Measurements from ENCODE around the gene PDIA5. TPM values are rescaled to one million over a fixed set of nuclear protein-coding genes. Genes with fewer than 3 reads are reported as not detected.

Gene PDIA5
- total and polyA plus RNA-seq, 2 donors (not counting 1 experiment from before 2014, with no cell fraction given): 2.6 to 3.8 TPM

DNA sequence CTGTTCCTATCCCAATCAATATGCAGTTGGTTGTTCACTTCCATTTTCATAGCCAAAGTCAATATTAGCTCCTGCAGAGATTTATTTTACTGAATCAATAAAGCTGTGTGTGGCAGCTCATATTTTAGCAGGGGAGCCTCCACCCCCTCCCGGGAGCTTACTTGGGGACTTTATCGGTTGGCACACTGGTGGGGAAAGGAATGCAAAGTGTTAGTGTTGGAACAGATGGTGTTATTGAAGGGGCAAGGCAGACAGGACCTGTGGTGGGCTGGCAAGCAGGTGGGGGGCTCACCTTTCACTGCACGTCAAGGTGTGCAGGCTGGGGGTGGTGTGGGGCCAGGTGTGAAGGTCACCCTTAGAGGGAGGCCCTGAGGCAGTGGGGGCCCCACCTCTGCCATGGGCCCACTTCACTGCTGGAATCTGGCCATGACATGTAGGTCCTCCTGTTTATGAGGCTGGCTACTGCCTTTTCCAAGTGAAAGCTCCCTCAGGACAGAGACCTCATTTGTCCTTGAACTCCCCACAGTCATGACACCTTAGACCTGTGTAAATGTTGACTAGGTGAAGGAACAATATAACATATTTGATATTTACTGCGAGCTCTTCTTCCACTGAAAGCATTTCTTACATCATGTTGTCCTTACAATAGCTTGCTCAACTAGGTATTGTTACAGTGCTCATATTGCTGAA is 90.9 kb downstream of the PDIA5 start:
- no peaks in the 10 kb centered on the region for H4K20me1 ChIP-seq (ENCODE audit: control insufficient read depth, insufficient read depth, low read length, poor library complexity, severe bottlenecking)
- DNase-seq (no peak), ATAC-seq (ENCODE audit: low read depth) (no peak)
- intact Hi-C loops (cut with micrococcal nuclease): no loop called here
- H3K27ac Mint-ChIP-seq: no peak overlapping the region
- H3K4me3 ChIP-seq (ENCODE audit: control extremely low read depth in 1 of 5, extremely low read depth in 1 of 5, insufficient read depth in 1 of 5, low read depth in 2 of 5, low read length in 4 of 5): no peak overlapping the region
- peaks cover 15% of the 10 kb centered on the region for H3K4me1 Mint-ChIP-seq
- H3K36me3 ChIP-seq (replicated peaks in 1 of 2; ENCODE audit: control extremely low read depth in 1 of 2, control insufficient read depth in 1 of 2, extremely low read depth in 1 of 2, insufficient read depth in 2 of 2, low read length in 1 of 2): peaks cover 0 to 4% of the 10 kb centered on the region in 2 experiments
- peaks cover 0 to 3% (median 0%) of the 10 kb centered on the region in 3 donors for H3K9me3 ChIP-seq (ENCODE audit: control extremely low read depth in 1 of 3, control insufficient read depth in 2 of 3, insufficient read depth in 1 of 3, low read length in 2 of 3)
- ChIA-PET POLR2A (no interaction called here), CTCF (no interaction called here)
- no peaks in the 10 kb centered on the region for H3K9me3 Mint-ChIP-seq (ENCODE audit: insufficient read depth)
- H3K27me3 ChIP-seq (replicated peaks in 1 of 4; ENCODE audit: control extremely low read depth in 1 of 4, control insufficient read depth in 3 of 4, insufficient read depth in 4 of 4, low read length in 3 of 4): no peaks in the 10 kb centered on the region
- peaks cover 9 to 17% of the 10 kb centered on the region in 2 donors for H3K4me1 ChIP-seq (ENCODE audit: control insufficient read depth in 2 of 2, insufficient read depth in 2 of 2, low read length in 2 of 2)
- no peak overlapping the region for H3K27ac ChIP-seq (ENCODE audit: low read length in 2 of 2)
- H3K79me2 ChIP-seq (ENCODE audit: control insufficient read depth, insufficient read depth, low read length): no peaks in the 10 kb centered on the region
- 84% methylated on average over 3 of the region's 4 CpGs for WGBS (ENCODE audit: insufficient coverage)
- H3K27me3 Mint-ChIP-seq: no peaks in the 10 kb centered on the region
- H3K4me3 Mint-ChIP-seq: no peak overlapping the region
- H3K4me2 ChIP-seq (replicated peaks; ENCODE audit: low read depth, low read length, poor library complexity, severe bottlenecking): no peak overlapping the region
- no peak overlapping the region for H3K9ac ChIP-seq (ENCODE audit: low read length)
- H2AFZ ChIP-seq (ENCODE audit: insufficient read depth, low read depth, low read length, poor library complexity, severe bottlenecking): no peak overlapping the region
- TF ChIP-seq EZH2 (IDR thresholded peaks at IDR 0.05; ENCODE audit: borderline replicate concordance, insufficient read depth, low read depth, low read length, poor library complexity, severe bottlenecking): no peak
- TF ChIP-seq, protein P1, sequence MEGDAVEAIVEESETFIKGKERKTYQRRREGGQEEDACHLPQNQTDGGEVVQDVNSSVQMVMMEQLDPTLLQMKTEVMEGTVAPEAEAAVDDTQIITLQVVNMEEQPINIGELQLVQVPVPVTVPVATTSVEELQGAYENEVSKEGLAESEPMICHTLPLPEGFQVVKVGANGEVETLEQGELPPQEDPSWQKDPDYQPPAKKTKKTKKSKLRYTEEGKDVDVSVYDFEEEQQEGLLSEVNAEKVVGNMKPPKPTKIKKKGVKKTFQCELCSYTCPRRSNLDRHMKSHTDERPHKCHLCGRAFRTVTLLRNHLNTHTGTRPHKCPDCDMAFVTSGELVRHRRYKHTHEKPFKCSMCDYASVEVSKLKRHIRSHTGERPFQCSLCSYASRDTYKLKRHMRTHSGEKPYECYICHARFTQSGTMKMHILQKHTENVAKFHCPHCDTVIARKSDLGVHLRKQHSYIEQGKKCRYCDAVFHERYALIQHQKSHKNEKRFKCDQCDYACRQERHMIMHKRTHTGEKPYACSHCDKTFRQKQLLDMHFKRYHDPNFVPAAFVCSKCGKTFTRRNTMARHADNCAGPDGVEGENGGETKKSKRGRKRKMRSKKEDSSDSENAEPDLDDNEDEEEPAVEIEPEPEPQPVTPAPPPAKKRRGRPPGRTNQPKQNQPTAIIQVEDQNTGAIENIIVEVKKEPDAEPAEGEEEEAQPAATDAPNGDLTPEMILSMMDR (IDR thresholded peaks at IDR 0.05): no peak

DNA sequence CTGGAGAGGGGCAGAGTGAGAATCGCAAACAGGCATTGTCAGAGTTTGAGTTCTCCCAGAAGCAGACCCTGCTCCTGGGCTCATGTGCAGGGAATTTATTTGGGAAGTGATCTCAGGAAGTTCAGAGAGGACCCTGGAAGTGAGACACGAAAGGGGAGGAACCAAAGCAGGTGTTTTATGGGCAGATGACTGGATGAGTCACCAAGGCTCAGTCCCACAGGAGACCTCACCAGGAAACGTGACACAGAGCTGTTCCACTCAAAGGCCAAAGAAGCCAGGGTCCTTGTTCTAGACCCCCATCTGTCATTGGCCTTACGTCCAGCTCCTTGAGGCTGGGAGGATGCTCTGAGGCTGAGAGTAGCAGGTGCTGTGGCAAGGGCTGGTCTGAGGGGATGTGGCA is 91.5 kb downstream of the PDIA5 start:
- Mint-ChIP-seq H3K9me3 (ENCODE audit: insufficient read depth) (no peaks in the 10 kb centered on the region), H3K27me3 (no peaks in the 10 kb centered on the region), H3K4me1 (peaks cover 9% of the 10 kb centered on the region), H3K4me3 (no peak overlapping the region), H3K27ac (no peak overlapping the region)
- Histone ChIP-seq H4K20me1 (ENCODE audit: control insufficient read depth, insufficient read depth, low read length, poor library complexity, severe bottlenecking) (no peaks in the 10 kb centered on the region), H3K36me3 (replicated peaks in 1 of 2; ENCODE audit: control extremely low read depth in 1 of 2, control insufficient read depth in 1 of 2, extremely low read depth in 1 of 2, insufficient read depth in 2 of 2, low read length in 1 of 2) (peaks cover 0 to 4% of the 10 kb centered on the region in 2 experiments), H2AFZ (ENCODE audit: insufficient read depth, low read depth, low read length, poor library complexity, severe bottlenecking) (no peak overlapping the region), H3K4me3 (ENCODE audit: control extremely low read depth in 1 of 5, extremely low read depth in 1 of 5, insufficient read depth in 1 of 5, low read depth in 2 of 5, low read length in 4 of 5) (no peak overlapping the region), H3K79me2 (ENCODE audit: control insufficient read depth, insufficient read depth, low read length) (no peaks in the 10 kb centered on the region), H3K4me1 (ENCODE audit: control insufficient read depth in 2 of 2, insufficient read depth in 2 of 2, low read length in 2 of 2) (peaks cover 4 to 11% of the 10 kb centered on the region in 2 donors), H3K9ac (ENCODE audit: low read length) (no peak overlapping the region), H3K27me3 (replicated peaks in 1 of 4; ENCODE audit: control extremely low read depth in 1 of 4, control insufficient read depth in 3 of 4, insufficient read depth in 4 of 4, low read length in 3 of 4) (no peaks in the 10 kb centered on the region), H3K4me2 (replicated peaks; ENCODE audit: low read depth, low read length, poor library complexity, severe bottlenecking) (no peak overlapping the region), H3K9me3 (ENCODE audit: control extremely low read depth in 1 of 3, control insufficient read depth in 2 of 3, insufficient read depth in 1 of 3, low read length in 2 of 3) (peaks cover 0 to 3% (median 0%) of the 10 kb centered on the region in 3 donors), H3K27ac (ENCODE audit: low read length in 2 of 2) (no peak overlapping the region)
- no peak for TF ChIP-seq EZH2 (IDR thresholded peaks at IDR 0.05; ENCODE audit: borderline replicate concordance, insufficient read depth, low read depth, low read length, poor library complexity, severe bottlenecking)
- TF ChIP-seq, protein P1 (IDR thresholded peaks at IDR 0.05): no peak
- ATAC-seq (ENCODE audit: low read depth): no peak
- intact Hi-C loops (cut with micrococcal nuclease): no loop called here
- DNase-seq: no peak
- ChIA-PET POLR2A (no interaction called here), CTCF (no interaction called here)
- WGBS (ENCODE audit: insufficient coverage): 73% methylated on average over 4 of the region's 4 CpGs
